Measurements from ENCODE around the gene EMC9.

GRCh38 chr14:24135834-24136683 lies 5.3 kb downstream of the EMC9 start, which contains the start of gene PSME1:
- no peak for TF ChIP-seq CTCF (IDR thresholded peaks at IDR 0.05)
- no peak for TF ChIP-seq EZH2 (IDR thresholded peaks at IDR 0.05; ENCODE audit: borderline replicate concordance, insufficient read depth, low read depth, low read length, poor library complexity, severe bottlenecking)
